ENCODE measurements around the gene GNAI2. TPM values are rescaled to one million over a fixed set of nuclear protein-coding genes. Genes with fewer than 3 reads are reported as not detected.

Gene GNAI2
- polyA plus RNA-seq, 1 donor (not counting 4 experiments of a cell fraction or from before 2014, with no cell fraction given) = 268 TPM

DNA sequence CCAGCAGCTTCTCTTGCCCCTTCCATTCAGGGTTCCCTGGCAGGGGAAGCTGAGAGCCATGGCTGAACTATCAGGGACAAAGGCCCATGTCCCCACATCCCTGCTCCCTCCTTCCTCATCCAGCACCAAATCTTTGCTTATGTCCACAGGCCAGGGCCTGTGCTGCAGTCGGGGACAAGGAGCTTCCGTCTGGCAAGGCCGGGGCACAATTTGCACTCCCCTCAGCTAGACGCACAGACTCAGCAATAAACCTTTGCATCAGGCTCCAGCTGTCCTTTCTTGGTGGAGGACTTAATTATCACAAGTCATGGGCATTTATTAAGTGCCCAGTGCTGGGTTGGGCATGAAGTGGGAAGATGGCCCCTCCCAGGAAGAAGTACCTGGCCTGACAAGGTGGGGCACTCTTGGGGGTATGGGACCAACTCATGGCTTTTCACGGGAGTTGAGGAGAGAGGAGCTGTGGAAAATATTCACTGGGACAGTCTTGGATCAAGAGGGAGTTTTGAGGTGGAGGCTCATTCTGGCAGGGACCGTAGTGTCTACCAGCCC lies 39.7 kb upstream of the GNAI2 start:
- no peaks in the 10 kb centered on the region for H3K4me1 ChIP-seq (ENCODE audit: control insufficient read depth, extremely low read depth, insufficient read depth, low read length)
- peaks cover 2% of the 10 kb centered on the region for H4K20me1 ChIP-seq (ENCODE audit: control insufficient read depth, extremely low read depth, insufficient read depth, low read length)
- no peak overlapping the region for H2AFZ ChIP-seq (ENCODE audit: control insufficient read depth, low read length)
- dilution Hi-C loops (cut with MboI; ENCODE audit: extremely low pct_ligation_motif_present, low sequenced_read_pairs) = no loop called here
- H3K4me3 ChIP-seq (ENCODE audit: control insufficient read depth in 2 of 3, extremely low read depth in 1 of 3, insufficient read depth in 2 of 3, low read depth in 1 of 3, low read length in 3 of 3) = no peak overlapping the region
- no peaks in the 10 kb centered on the region for H3K9me3 ChIP-seq (ENCODE audit: control insufficient read depth, low read depth, low read length)
- no peak for FAIRE-seq
- TF ChIP-seq EZH2 (IDR thresholded peaks at IDR 0.05; ENCODE audit: low read length) (no peak), CTCF (optimal IDR thresholded peaks at IDR 0.05 in 1 of 3, IDR thresholded peaks at IDR 0.05 in 1 of 3, conservative IDR thresholded peaks at IDR 0.05 in 1 of 3; ENCODE audit: extremely low read depth in 1 of 3, insufficient read depth in 2 of 3, low read length in 3 of 3) (no peak)
- no peak for DNase-seq (ENCODE audit: low read depth, low spot score)
- no peak overlapping the region for H3K27ac ChIP-seq (ENCODE audit: control insufficient read depth, insufficient read depth, low read length)
- H3K4me2 ChIP-seq (ENCODE audit: control insufficient read depth, extremely low read depth, insufficient read depth, low read depth, low read length) = no peak overlapping the region
- H3K9ac ChIP-seq (ENCODE audit: control insufficient read depth, extremely low read depth, insufficient read depth, low read length) = no peak overlapping the region
- H3K79me2 ChIP-seq (ENCODE audit: control insufficient read depth, insufficient read depth, low read length) = no peaks in the 10 kb centered on the region
- H3K27me3 ChIP-seq (ENCODE audit: control insufficient read depth, extremely low read depth, insufficient read depth, low read length) = peaks cover 37% of the 10 kb centered on the region
- H3K9me1 ChIP-seq (ENCODE audit: control insufficient read depth, extremely low read depth, insufficient read depth, low read length) = no peaks in the 10 kb centered on the region
- no peaks in the 10 kb centered on the region for H3K36me3 ChIP-seq (ENCODE audit: control insufficient read depth in 2 of 2, extremely low read depth in 1 of 2, insufficient read depth in 2 of 2, low read length in 2 of 2)

DNA sequence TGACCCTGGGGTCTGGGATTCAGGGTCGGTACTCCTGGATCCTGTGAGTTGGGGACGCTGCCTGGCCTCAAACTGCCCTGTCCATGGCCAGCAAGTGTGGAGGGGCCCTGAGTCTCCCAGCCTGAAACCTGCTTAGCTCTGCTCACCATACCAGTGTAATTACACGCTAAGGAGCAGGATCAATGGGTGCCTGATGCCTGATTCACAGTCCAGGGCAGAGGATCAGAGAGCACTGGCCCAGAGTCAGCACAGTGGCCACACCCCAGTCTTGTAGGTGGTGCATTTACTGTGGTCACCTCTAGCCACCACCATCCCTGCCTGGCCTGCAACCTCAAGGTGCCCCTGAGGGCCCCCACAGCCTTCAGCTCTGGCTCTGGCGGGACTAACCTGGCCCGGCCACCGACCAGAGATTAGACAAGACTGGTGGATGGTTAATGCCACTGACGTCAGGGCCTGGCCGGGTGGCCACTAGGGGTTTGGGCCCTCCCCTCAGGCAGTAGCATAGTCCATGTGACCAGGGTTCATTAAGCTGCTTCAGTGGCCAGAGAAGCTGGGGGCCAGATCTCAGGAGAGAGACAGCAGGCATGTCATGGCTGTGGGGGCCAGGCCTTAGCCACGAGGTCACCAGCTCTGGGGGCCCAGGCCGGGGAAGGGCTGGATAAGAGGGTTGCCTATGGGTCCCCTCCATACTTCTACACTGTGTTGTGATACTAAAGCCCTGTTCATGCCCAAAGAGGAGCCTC lies 34.3 kb upstream of the GNAI2 start:
- Histone ChIP-seq H4K20me1 (ENCODE audit: control insufficient read depth, extremely low read depth, insufficient read depth, low read length) (no peaks in the 10 kb centered on the region), H3K27ac (ENCODE audit: control insufficient read depth, insufficient read depth, low read length) (no peak overlapping the region), H3K9me3 (ENCODE audit: control insufficient read depth, low read depth, low read length) (no peaks in the 10 kb centered on the region), H3K9me1 (ENCODE audit: control insufficient read depth, extremely low read depth, insufficient read depth, low read length) (no peaks in the 10 kb centered on the region), H3K36me3 (ENCODE audit: control insufficient read depth in 2 of 2, extremely low read depth in 1 of 2, insufficient read depth in 2 of 2, low read length in 2 of 2) (no peaks in the 10 kb centered on the region), H3K9ac (ENCODE audit: control insufficient read depth, extremely low read depth, insufficient read depth, low read length) (no peak overlapping the region), H3K4me3 (ENCODE audit: control insufficient read depth in 2 of 3, extremely low read depth in 1 of 3, insufficient read depth in 2 of 3, low read depth in 1 of 3, low read length in 3 of 3) (no peak overlapping the region), H3K27me3 (ENCODE audit: control insufficient read depth, extremely low read depth, insufficient read depth, low read length) (peaks cover 59% of the 10 kb centered on the region), H3K4me2 (ENCODE audit: control insufficient read depth, extremely low read depth, insufficient read depth, low read depth, low read length) (no peak overlapping the region), H3K79me2 (ENCODE audit: control insufficient read depth, insufficient read depth, low read length) (no peaks in the 10 kb centered on the region), H3K4me1 (ENCODE audit: control insufficient read depth, extremely low read depth, insufficient read depth, low read length) (peaks cover 9% of the 10 kb centered on the region), H2AFZ (ENCODE audit: control insufficient read depth, low read length) (no peak overlapping the region)
- dilution Hi-C loops (cut with MboI; ENCODE audit: extremely low pct_ligation_motif_present, low sequenced_read_pairs) = no loop called here
- FAIRE-seq (no peak), DNase-seq (ENCODE audit: low read depth, low spot score) (no peak)
- no peak for TF ChIP-seq CTCF (optimal IDR thresholded peaks at IDR 0.05 in 1 of 3, IDR thresholded peaks at IDR 0.05 in 1 of 3, conservative IDR thresholded peaks at IDR 0.05 in 1 of 3; ENCODE audit: extremely low read depth in 1 of 3, insufficient read depth in 2 of 3, low read length in 3 of 3)
- no peak for TF ChIP-seq EZH2 (IDR thresholded peaks at IDR 0.05; ENCODE audit: low read length)
